HEK293 (cell line): ENCODE results near the gene PSMD7.

Experiments used
- CTCF ChIA-PET: fragments of 350-600 bp; formaldehyde crosslinking; extraction: SDS; loops from one replicate; lab custom pipeline; 2021; ENCODE audit warnings: antibody characterized with exemption; lab: Yijun Ruan, JAX
- POLR2A ChIA-PET: fragments of 300-600 bp; formaldehyde crosslinking; extraction: SDS; loops from one replicate; lab custom pipeline; 2020; ENCODE audit warnings: antibody characterized with exemption, inconsistent platforms; lab: Yijun Ruan, JAX
- H3K27ac ChIP-seq: fragments of 200-500 bp; sonication (Bioruptor generic); 2 replicates; pipeline ENCODE4 v1.5.1; 2014; ENCODE audit warnings: low read depth, low read length, control low read depth, inconsistent platforms; ENCODE audit errors: extremely low read depth
- H3K36me3 ChIP-seq, 2 experiments: fragments of 200-500 bp in 1 of 2; sonication (Bioruptor generic) in 1 of 2; 1 replicate in 1 of 2; 2 replicates in 1 of 2; pipeline ENCODE4 v1.5.1; 2014 to 2017; ENCODE audit warnings: inconsistent platforms in 2 of 2, low read length in 2 of 2; ENCODE audit not compliant: control insufficient read depth in 2 of 2, insufficient read depth in 1 of 2
- H3K4me1 ChIP-seq: fragments of 200-500 bp; sonication (Bioruptor generic); 2 replicates; pipeline ENCODE4 v1.5.1; 2014; ENCODE audit warnings: mild to moderate bottlenecking, low read length, inconsistent platforms; ENCODE audit not compliant: control insufficient read depth, insufficient read depth
- H3K4me3 ChIP-seq: 2 replicates; pipeline ENCODE4 v1.5.1; 2011; ENCODE audit warnings: low read depth, mild to moderate bottlenecking, control low read depth, low read length, moderate library complexity
- H3K9me3 ChIP-seq: fragments of 200-500 bp; sonication (Bioruptor generic); 2 replicates; pipeline ENCODE4 v1.5.1; 2014; ENCODE audit warnings: low read depth, low read length, inconsistent platforms; ENCODE audit not compliant: control insufficient read depth, insufficient read depth
- BCL11B ChIP-seq: fragments of 450-650 bp; formaldehyde crosslinking; IDR thresholded peaks from 2 replicates; pipeline ENCODE4 v1.5.1; 2016; ENCODE audit warnings: low read depth, missing biosample characterization, missing genetic modification characterization
- ELK4 ChIP-seq: IDR thresholded peaks from 2 replicates; pipeline ENCODE4 v1.6.1; 2011; ENCODE audit warnings: mild to moderate bottlenecking, low read depth, low read length, borderline replicate concordance
- KLF1 ChIP-seq: fragments of 450-650 bp; formaldehyde crosslinking; IDR thresholded peaks from 2 replicates; pipeline ENCODE4 v1.5.1; 2016; ENCODE audit warnings: missing biosample characterization, missing genetic modification characterization
- KLF9 ChIP-seq: fragments of 450-650 bp; formaldehyde crosslinking; IDR thresholded peaks from 2 replicates; pipeline ENCODE4 v1.5.1; 2016; ENCODE audit warnings: missing biosample characterization, missing genetic modification characterization, low read depth
- MEIS1 ChIP-seq: sonication (generic); formaldehyde crosslinking; IDR thresholded peaks from 2 replicates; pipeline ENCODE4 v1.8.1; 2022; ENCODE audit warnings: missing genetic modification reagents, mild to moderate bottlenecking, borderline replicate concordance
- PATZ1 ChIP-seq: fragments of 450-650 bp; formaldehyde crosslinking; IDR thresholded peaks from 2 replicates; pipeline ENCODE4 v1.5.1; 2016; ENCODE audit warnings: missing biosample characterization, missing genetic modification characterization
- SP3 ChIP-seq: fragments of 450-650 bp; formaldehyde crosslinking; IDR thresholded peaks from 2 replicates; pipeline ENCODE4 v1.5.1; 2016; ENCODE audit warnings: missing biosample characterization, missing genetic modification characterization
- ZNF16 ChIP-seq: fragments of 450-650 bp; formaldehyde crosslinking; IDR thresholded peaks from 2 replicates; pipeline ENCODE4 v1.5.1; 2016; ENCODE audit warnings: low read depth, missing biosample characterization, missing genetic modification characterization
- ZNF175 ChIP-seq: fragments of 450-650 bp; formaldehyde crosslinking; IDR thresholded peaks from 2 replicates; pipeline ENCODE4 v1.5.1; 2016; ENCODE audit warnings: missing biosample characterization, missing genetic modification characterization
- ZNF202 ChIP-seq: fragments of 450-650 bp; formaldehyde crosslinking; IDR thresholded peaks from 2 replicates; pipeline ENCODE4 v1.5.1; 2016; ENCODE audit warnings: missing biosample characterization, missing genetic modification characterization, borderline replicate concordance
- ZNF221 ChIP-seq: fragments of 450-650 bp; formaldehyde crosslinking; IDR thresholded peaks from 2 replicates; pipeline ENCODE4 v1.5.1; 2017; ENCODE audit warnings: missing biosample characterization, missing genetic modification characterization, borderline replicate concordance
- ZNF26 ChIP-seq: fragments of 450-650 bp; formaldehyde crosslinking; IDR thresholded peaks from 2 replicates; pipeline ENCODE4 v1.5.1; 2016; ENCODE audit warnings: missing biosample characterization, missing genetic modification characterization
- ZNF274 ChIP-seq, 2 experiments: fragments of 200-500 bp in 1 of 2; fragments of 450-650 bp in 1 of 2; sonication (Bioruptor generic) in 1 of 2; formaldehyde crosslinking in 1 of 2; IDR thresholded peaks; 2 replicates each; pipeline versions ENCODE4 v1.5.1 to v1.6.1; 2014 to 2016; ENCODE audit warnings: borderline replicate concordance in 1 of 2, inconsistent platforms in 1 of 2, low read length in 1 of 2, missing biosample characterization in 1 of 2, missing genetic modification characterization in 1 of 2
- ZNF335 ChIP-seq: fragments of 450-650 bp; formaldehyde crosslinking; conservative IDR thresholded peaks from 2 replicates; pipeline ENCODE4 v1.5.1; 2016; ENCODE audit warnings: missing biosample characterization, missing genetic modification characterization
- ZNF510 ChIP-seq: fragments of 450-650 bp; formaldehyde crosslinking; IDR thresholded peaks from 2 replicates; pipeline ENCODE4 v1.5.1; 2018; ENCODE audit warnings: mild to moderate bottlenecking, missing genetic modification characterization, missing biosample characterization; ENCODE audit not compliant: insufficient replicate concordance
- ZNF624 ChIP-seq: fragments of 450-650 bp; formaldehyde crosslinking; IDR thresholded peaks from 2 replicates; pipeline ENCODE4 v1.5.1; 2017; ENCODE audit warnings: missing biosample characterization, missing genetic modification characterization
- ZNF76 ChIP-seq: fragments of 450-650 bp; formaldehyde crosslinking; IDR thresholded peaks from 2 replicates; pipeline ENCODE4; 2016; ENCODE audit warnings: low read depth, missing biosample characterization, missing genetic modification characterization, borderline replicate concordance
- ZNF768 ChIP-seq: fragments of 450-650 bp; formaldehyde crosslinking; IDR thresholded peaks from 2 replicates; pipeline ENCODE4 v1.5.1; 2018; ENCODE audit warnings: missing biosample characterization, mild to moderate bottlenecking, missing genetic modification characterization

The PSMD7 gene

DNA sequence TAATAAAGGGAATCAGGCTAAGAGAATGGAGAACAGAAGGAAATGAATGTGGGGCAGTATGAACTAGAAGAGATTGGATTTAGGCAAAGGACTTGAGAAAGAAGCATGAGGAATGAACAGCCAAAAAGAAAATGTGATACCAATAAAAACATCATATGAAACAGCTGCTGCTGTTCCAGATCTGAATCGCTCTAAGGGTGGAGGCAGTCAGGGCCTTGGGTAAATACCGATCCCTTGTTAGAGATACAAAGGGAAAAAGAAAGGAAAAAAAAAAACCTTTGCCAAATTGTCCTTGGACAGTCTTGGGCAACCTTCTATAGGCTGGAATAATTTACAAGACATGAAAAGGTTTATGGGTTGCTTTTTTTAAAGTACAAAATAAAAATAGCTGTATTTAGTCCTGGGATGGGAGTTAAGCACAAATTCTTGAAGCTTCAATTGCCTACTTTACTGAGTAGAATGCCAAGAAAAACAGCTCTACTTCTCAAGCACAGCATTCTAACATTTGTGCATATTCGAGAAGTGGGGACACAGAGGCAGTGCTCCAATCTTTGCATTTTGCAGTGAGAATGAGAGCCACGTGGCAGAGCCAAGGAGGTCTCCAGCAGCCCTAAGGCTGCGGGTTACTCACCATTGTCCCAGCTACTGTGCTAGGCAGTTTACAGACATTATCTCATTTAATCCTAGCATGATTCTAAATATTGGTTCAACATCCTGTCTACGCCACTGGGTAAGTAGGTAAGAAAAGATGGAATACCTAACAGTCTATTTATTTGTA lies 43.3 kb upstream of the PSMD7 start:
- POLR2A ChIA-PET = no interaction called here
- no peak overlapping the region for H3K4me3 ChIP-seq
- no peaks in the 10 kb centered on the region for H3K9me3 ChIP-seq
- no peak for TF ChIP-seq BCL11B
- TF ChIP-seq ZNF26 = no peak
- no peak for TF ChIP-seq ZNF768 (tag by site-specific recombination)
- no peak for TF ChIP-seq ELK4
- TF ChIP-seq ZNF510 (tag by site-specific recombination) = no peak
- TF ChIP-seq ZNF624 (tag by site-specific recombination) = no peak
- TF ChIP-seq ZNF335 (tag by site-specific recombination) = no peak
- no peak for TF ChIP-seq KLF1
- no peak for TF ChIP-seq MEIS1 (CRISPR knock-in tag)
- TF ChIP-seq ZNF175 (tag by site-specific recombination) = no peak
- no peak for TF ChIP-seq ZNF274 (IDR thresholded peaks at IDR 0.05; ENCODE audit: low read length)
- no peak for TF ChIP-seq ZNF274 (tag by site-specific recombination; IDR thresholded peaks at IDR 0.05; ENCODE audit: borderline replicate concordance)
- no peak for TF ChIP-seq ZNF221 (tag by site-specific recombination)
- no peak for TF ChIP-seq ZNF202
- no peak for TF ChIP-seq ZNF16 (tag by site-specific recombination)
- TF ChIP-seq ZNF76 (tag by site-specific recombination) = no peak
- no peak for TF ChIP-seq SP3 (tag by site-specific recombination)
- CTCF ChIA-PET = no interaction called here
- no peaks in the 10 kb centered on the region for H3K4me1 ChIP-seq
- no peak overlapping the region for H3K27ac ChIP-seq
- H3K36me3 ChIP-seq = no peaks in the 10 kb centered on the region

- CTCF ChIA-PET = interaction anchor here (1.3 to 1.6 kb wide), 2 partner anchors 17 to 18 kb away, joined by 3 to 6 read pairs; no protein-coding TSS in a partner anchor
These were observed 39.6 kb upstream of the PSMD7 start for GRCh38 chr16:74257061-74257460.

More at GRCh38 chr16:74257061-74257460, 39.6 kb upstream of the PSMD7 start:
- H3K4me1 ChIP-seq = no peaks in the 10 kb centered on the region
- H3K9me3 ChIP-seq = no peaks in the 10 kb centered on the region
- H3K36me3 ChIP-seq = no peaks in the 10 kb centered on the region
- no peak overlapping the region for H3K4me3 ChIP-seq
- POLR2A ChIA-PET = no interaction called here
- TF ChIP-seq PATZ1 (no peak), ZNF26 (no peak), KLF9 (tag by site-specific recombination) (no peak)
- H3K27ac ChIP-seq = no peak overlapping the region
